Ishikawa (cell line): ENCODE data around the gene SLC25A2.

Source experiments
- TEAD4 ChIP-seq: IDR thresholded peaks from 2 replicates; pipeline ENCODE4 v1.6.1; 2012

The SLC25A2 gene

DNA sequence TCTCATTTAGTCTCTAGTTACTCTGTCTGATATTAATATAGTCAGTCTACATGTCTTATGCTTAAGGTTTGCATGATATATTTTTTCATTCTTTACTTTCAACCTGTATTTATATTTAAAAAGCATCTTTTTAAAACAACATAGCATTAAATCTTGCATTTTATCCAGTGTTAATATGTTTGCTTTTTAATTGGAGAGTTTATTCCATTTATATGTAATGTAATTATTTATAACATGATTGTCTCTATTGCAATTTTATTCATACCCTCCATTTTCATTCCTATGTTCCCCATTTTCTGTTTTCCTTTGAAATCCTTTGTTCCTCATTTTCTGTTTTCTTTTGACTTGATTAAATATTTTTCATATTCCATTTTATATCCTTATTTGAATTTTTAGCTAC, 45.4 kb downstream of the SLC25A2 start:
- no peak for TF ChIP-seq TEAD4
